DND-41 (cell line): ENCODE results near the gene FAM3B.

Experiments used
- ATAC-seq: fragments of 200-7000 bp; cut with Tn5 transposase; 3 replicates; pipeline ENCODE4 v1.9.1; 2021; ENCODE audit warnings: low read depth; ENCODE audit not compliant: insufficient read depth
- DNase-seq: peaks from one replicate; pipeline ENCODE4 v3.0.0-alpha.2; 2020
- H2AFZ ChIP-seq: 2 replicates; pipeline ENCODE4 v1.6.0; 2012; ENCODE audit warnings: low read depth, low read length
- H3K27ac ChIP-seq: 2 replicates; pipeline ENCODE4 v1.5.1; 2012; ENCODE audit warnings: low read length, inconsistent platforms
- H3K27me3 ChIP-seq: fragments of 200-600 bp; sonication (generic); 2 replicates; pipeline ENCODE4 v1.6.0; 2012; ENCODE audit warnings: low read length, mild to moderate bottlenecking, inconsistent platforms; ENCODE audit not compliant: insufficient read depth, poor library complexity
- H3K36me3 ChIP-seq: 2 replicates; pipeline ENCODE4 v1.5.1; 2012; ENCODE audit warnings: low read length, inconsistent platforms; ENCODE audit not compliant: insufficient read depth
- H3K4me1 ChIP-seq: 2 replicates; pipeline ENCODE4 v1.5.1; 2012; ENCODE audit warnings: mild to moderate bottlenecking, low read length; ENCODE audit not compliant: insufficient read depth
- H3K4me2 ChIP-seq: 2 replicates; pipeline ENCODE4 v1.6.0; 2012; ENCODE audit warnings: mild to moderate bottlenecking, moderate library complexity, low read length, inconsistent platforms; ENCODE audit not compliant: insufficient read depth
- H3K4me3 ChIP-seq, 2 experiments: fragments of 200-600 bp in 1 of 2; shearing (Covaris generic) in 1 of 2; 2 replicates each; pipeline ENCODE4 v1.5.1; 2012 to 2016; ENCODE audit warnings: inconsistent platforms in 2 of 2, low read length in 2 of 2, mild to moderate bottlenecking in 2 of 2, low read depth in 1 of 2, moderate library complexity in 1 of 2
- H3K79me2 ChIP-seq: 2 replicates; pipeline ENCODE4 v1.6.0; 2012; ENCODE audit warnings: low read length, inconsistent platforms; ENCODE audit not compliant: insufficient read depth
- H3K9ac ChIP-seq: 2 replicates; pipeline ENCODE4 v1.6.0; 2012; ENCODE audit warnings: low read depth, mild to moderate bottlenecking, inconsistent platforms, low read length, moderate library complexity
- H3K9me3 ChIP-seq: 2 replicates; pipeline ENCODE4 v1.5.1; 2012; ENCODE audit warnings: low read length, moderate library complexity, mild to moderate bottlenecking, inconsistent platforms; ENCODE audit not compliant: insufficient read depth, severe bottlenecking
- H4K20me1 ChIP-seq: 2 replicates; pipeline ENCODE4 v1.6.0; 2012; ENCODE audit warnings: low read length; ENCODE audit not compliant: insufficient read depth
- EZH2 ChIP-seq: IDR thresholded peaks from 3 replicates; pipeline ENCODE4 v1.6.1; 2012; ENCODE audit warnings: borderline replicate concordance, low read depth, mild to moderate bottlenecking, moderate library complexity, low read length, inconsistent platforms; ENCODE audit not compliant: severe bottlenecking
- TF ChIP-seq, protein P1 (sequence below): IDR thresholded peaks from 2 replicates; pipeline ENCODE4 v1.5.1; 2012; ENCODE audit warnings: borderline replicate concordance, low read length, moderate library complexity, mild to moderate bottlenecking; ENCODE audit not compliant: poor library complexity, severe bottlenecking; ENCODE audit errors: extremely low read depth

Gene FAM3B

DNA sequence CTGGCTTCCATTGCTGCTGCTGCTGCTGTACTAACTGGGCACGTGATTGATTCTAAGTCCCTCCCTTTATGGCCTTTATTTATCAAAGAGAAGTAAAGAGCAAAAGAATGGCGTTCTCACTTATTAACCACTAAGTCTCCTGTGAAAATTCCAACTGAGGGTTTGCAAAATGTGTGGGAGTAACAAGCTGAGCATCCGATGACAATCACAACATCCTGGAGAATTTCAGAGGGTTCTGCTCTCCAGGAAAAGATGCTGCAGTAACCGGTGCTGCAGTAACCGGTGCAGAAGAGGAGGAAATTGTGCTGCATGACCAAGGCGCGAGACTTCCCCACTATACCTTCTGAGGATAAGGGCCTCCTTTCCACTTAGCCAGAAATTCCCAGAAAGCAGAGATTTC, 32.5 kb downstream of the FAM3B start:
- no peaks in the 10 kb centered on the region for H3K4me1 ChIP-seq
- no peaks in the 10 kb centered on the region for H3K36me3 ChIP-seq
- no peak for DNase-seq
- ATAC-seq = no peak
- H3K4me2 ChIP-seq = no peak overlapping the region
- H3K27me3 ChIP-seq = no peaks in the 10 kb centered on the region
- H3K27ac ChIP-seq = no peak overlapping the region
- no peak overlapping the region for H2AFZ ChIP-seq
- no peaks in the 10 kb centered on the region for H3K9me3 ChIP-seq
- no peaks in the 10 kb centered on the region for H4K20me1 ChIP-seq
- H3K4me3 ChIP-seq = no peak overlapping the region
- no peak overlapping the region for H3K9ac ChIP-seq
- H3K79me2 ChIP-seq = no peaks in the 10 kb centered on the region
- no peak for TF ChIP-seq EZH2
- TF ChIP-seq, protein P1, sequence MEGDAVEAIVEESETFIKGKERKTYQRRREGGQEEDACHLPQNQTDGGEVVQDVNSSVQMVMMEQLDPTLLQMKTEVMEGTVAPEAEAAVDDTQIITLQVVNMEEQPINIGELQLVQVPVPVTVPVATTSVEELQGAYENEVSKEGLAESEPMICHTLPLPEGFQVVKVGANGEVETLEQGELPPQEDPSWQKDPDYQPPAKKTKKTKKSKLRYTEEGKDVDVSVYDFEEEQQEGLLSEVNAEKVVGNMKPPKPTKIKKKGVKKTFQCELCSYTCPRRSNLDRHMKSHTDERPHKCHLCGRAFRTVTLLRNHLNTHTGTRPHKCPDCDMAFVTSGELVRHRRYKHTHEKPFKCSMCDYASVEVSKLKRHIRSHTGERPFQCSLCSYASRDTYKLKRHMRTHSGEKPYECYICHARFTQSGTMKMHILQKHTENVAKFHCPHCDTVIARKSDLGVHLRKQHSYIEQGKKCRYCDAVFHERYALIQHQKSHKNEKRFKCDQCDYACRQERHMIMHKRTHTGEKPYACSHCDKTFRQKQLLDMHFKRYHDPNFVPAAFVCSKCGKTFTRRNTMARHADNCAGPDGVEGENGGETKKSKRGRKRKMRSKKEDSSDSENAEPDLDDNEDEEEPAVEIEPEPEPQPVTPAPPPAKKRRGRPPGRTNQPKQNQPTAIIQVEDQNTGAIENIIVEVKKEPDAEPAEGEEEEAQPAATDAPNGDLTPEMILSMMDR = no peak

DNA sequence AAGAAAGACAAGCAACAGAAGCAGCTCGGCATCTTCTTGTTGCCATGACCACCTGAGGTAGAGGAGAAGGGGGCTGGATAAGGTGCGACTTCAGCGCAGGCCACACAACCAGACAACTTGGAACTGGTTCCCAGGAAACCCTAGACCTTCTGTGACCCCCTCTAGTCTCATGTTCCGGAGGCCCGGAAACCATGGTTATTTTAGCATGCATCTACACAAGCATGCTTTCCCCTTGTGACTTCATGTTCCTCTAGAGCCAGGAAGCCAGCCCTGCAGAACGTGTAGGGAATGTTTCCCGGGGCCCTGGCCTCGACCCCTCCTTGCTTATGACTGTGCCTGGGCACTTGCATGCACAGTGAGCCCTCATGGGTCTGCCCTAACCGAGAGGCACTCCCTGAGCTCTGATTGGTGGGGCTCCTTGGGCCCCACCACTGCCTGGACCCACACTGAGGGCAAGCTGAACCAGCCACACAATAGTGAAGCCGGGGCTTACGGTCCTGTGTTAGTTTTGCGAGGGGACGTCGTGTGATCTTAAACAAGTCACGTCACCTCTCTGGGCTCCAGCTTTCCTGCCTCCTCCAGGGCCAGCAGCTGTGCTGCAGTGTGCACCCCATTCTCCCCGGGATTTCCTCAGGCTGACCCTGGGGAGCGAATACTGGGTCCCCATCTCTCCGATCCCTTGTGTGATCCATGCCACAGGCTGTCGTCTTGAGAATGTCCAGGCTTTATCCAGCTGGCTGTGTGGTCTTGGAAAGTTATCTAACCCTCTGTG, 33.2 kb downstream of the FAM3B start:
- DNase-seq = no peak
- Histone ChIP-seq H3K9ac (no peak overlapping the region), H3K9me3 (no peaks in the 10 kb centered on the region), H2AFZ (no peak overlapping the region), H3K27ac (no peak overlapping the region), H3K4me1 (no peaks in the 10 kb centered on the region), H4K20me1 (no peaks in the 10 kb centered on the region), H3K4me3 (no peak overlapping the region), H3K79me2 (no peaks in the 10 kb centered on the region), H3K4me2 (no peak overlapping the region), H3K27me3 (no peaks in the 10 kb centered on the region), H3K36me3 (no peaks in the 10 kb centered on the region)
- no peak for ATAC-seq
- TF ChIP-seq, protein P1 = no peak
- TF ChIP-seq EZH2 = no peak

DNA sequence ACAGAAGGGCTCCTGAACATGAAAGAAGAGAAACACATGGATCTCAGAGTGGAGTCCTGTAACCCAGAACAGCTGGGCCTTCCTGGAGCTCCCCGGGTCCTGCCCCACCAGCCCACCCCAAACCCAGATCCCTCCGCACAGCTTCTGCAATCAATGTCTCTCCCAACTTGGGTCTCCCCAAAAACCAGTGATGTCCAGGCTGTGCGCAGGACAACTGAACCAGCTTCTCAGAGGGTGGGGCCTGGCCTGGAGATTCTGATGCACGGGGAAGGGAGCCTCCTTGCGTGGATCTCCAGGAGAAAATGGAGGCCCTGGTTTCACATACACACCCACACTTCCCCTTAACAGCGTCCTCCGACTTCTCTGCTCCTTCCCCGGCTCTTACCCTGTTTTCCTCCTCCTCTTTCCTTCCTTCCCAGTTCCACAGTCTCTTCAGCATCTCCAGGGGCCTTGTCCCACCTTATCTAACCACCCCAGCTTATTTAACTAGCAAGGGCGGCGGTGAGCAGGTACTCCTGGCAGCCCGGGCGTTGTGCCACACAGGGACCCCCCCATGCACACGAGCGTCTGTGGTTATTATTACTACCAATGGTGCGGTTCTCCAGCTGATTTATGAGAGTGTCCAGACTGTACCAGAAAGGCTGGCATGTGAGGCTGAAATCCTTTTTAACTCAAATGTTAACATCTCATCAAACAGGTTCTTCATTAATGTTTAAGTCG, 34.0 kb downstream of the FAM3B start:
- ATAC-seq = no peak
- Histone ChIP-seq H3K4me3 (no peak overlapping the region), H3K27me3 (peaks cover 4% of the 10 kb centered on the region), H2AFZ (no peak overlapping the region), H3K27ac (no peak overlapping the region), H3K4me1 (no peaks in the 10 kb centered on the region), H3K4me2 (no peak overlapping the region), H4K20me1 (no peaks in the 10 kb centered on the region), H3K79me2 (no peaks in the 10 kb centered on the region), H3K36me3 (no peaks in the 10 kb centered on the region), H3K9me3 (no peaks in the 10 kb centered on the region), H3K9ac (no peak overlapping the region)
- TF ChIP-seq, protein P1 = no peak
- no peak for TF ChIP-seq EZH2
- DNase-seq = no peak
